ENCODE data around the gene RIN1. TPM values are rescaled to one million over a fixed set of nuclear protein-coding genes. Genes with fewer than 3 reads are reported as not detected.

Gene RIN1
- total and polyA plus RNA-seq, 2 donors (not counting 3 experiments of a cell fraction or from before 2014, with no cell fraction given): 4.4 to 10.2 TPM

DNA sequence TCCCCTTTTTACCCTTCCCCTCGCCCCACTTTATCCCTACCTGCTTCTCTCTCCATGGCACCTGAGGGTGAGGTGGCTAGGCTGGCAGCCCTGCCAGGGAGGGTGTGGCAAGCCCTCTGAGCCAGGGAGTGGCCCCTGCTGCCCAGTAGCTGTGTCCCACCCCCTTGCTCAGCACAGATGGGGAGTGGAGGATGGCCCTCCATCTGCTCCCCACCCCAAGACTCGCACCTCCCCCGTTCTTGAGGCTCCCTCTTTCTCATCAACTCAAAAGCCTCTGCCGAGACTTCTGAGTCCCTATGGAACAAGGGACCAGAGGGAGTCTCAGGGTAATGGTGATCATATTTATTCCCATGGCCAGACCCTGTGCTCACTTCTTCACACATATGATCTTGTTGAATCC lies 42.9 kb downstream of the RIN1 start:
- no peak overlapping the region for H2AFZ ChIP-seq (ENCODE audit: low read depth, low read length)
- peaks cover 3% of the 10 kb centered on the region for H3K79me2 ChIP-seq (ENCODE audit: control insufficient read depth, insufficient read depth, low read length)
- no peak for DNase-seq (ENCODE audit: low read depth, low spot score)
- no peak overlapping the region for H3K4me2 ChIP-seq (ENCODE audit: insufficient read depth, low read length)
- H3K27ac ChIP-seq (ENCODE audit: insufficient read depth, low read depth, low read length): no peak overlapping the region
- H4K20me1 ChIP-seq (replicated peaks; ENCODE audit: control insufficient read depth, extremely low read depth, insufficient read depth, low read length): no peaks in the 10 kb centered on the region
- no peak overlapping the region for H3K9ac ChIP-seq (replicated peaks; ENCODE audit: extremely low read depth, insufficient read depth, low read length)
- TF ChIP-seq FOS (IDR thresholded peaks at IDR 0.05; ENCODE audit: borderline replicate concordance, insufficient read depth, low read length) (no peak), GATA2 (IDR thresholded peaks at IDR 0.05; ENCODE audit: insufficient read depth, insufficient read length, low read depth, low read length) (no peak), MYC (IDR thresholded peaks at IDR 0.05; ENCODE audit: low read depth, low read length) (no peak), JUN (IDR thresholded peaks at IDR 0.05; ENCODE audit: borderline replicate concordance, insufficient read depth, insufficient read length, low read depth) (no peak), POLR2AphosphoS5 (IDR thresholded peaks at IDR 0.05; ENCODE audit: insufficient read depth, low read depth, low read length) (no peak)
- TF ChIP-seq, protein P1, sequence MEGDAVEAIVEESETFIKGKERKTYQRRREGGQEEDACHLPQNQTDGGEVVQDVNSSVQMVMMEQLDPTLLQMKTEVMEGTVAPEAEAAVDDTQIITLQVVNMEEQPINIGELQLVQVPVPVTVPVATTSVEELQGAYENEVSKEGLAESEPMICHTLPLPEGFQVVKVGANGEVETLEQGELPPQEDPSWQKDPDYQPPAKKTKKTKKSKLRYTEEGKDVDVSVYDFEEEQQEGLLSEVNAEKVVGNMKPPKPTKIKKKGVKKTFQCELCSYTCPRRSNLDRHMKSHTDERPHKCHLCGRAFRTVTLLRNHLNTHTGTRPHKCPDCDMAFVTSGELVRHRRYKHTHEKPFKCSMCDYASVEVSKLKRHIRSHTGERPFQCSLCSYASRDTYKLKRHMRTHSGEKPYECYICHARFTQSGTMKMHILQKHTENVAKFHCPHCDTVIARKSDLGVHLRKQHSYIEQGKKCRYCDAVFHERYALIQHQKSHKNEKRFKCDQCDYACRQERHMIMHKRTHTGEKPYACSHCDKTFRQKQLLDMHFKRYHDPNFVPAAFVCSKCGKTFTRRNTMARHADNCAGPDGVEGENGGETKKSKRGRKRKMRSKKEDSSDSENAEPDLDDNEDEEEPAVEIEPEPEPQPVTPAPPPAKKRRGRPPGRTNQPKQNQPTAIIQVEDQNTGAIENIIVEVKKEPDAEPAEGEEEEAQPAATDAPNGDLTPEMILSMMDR (IDR thresholded peaks at IDR 0.05; ENCODE audit: extremely low read depth in 1 of 2, insufficient read depth in 1 of 2, low read depth in 1 of 2, low read length in 2 of 2): no peak
- TF ChIP-seq, protein P2, sequence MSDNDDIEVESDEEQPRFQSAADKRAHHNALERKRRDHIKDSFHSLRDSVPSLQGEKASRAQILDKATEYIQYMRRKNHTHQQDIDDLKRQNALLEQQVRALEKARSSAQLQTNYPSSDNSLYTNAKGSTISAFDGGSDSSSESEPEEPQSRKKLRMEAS (IDR thresholded peaks at IDR 0.05; ENCODE audit: insufficient read depth, insufficient read length): no peak
- H3K4me3 ChIP-seq (replicated peaks in 1 of 3; ENCODE audit: insufficient read depth in 1 of 3, low read depth in 1 of 3, low read length in 3 of 3): no peak overlapping the region
- H3K27me3 ChIP-seq (ENCODE audit: control insufficient read depth in 2 of 2, insufficient read depth in 2 of 2, low read length in 2 of 2): peaks cover 20 to 22% of the 10 kb centered on the region in 2 experiments
- dilution Hi-C loops (cut with MboI; ENCODE audit: extremely low pct_ligation_motif_present, low sequenced_read_pairs) (no loop called here), intact Hi-C loops (cut with micrococcal nuclease) (no loop called here)
- no peaks in the 10 kb centered on the region for H3K36me3 ChIP-seq (ENCODE audit: control insufficient read depth in 2 of 2, extremely low read depth in 1 of 2, insufficient read depth in 2 of 2, low read length in 2 of 2)
- ChIA-PET POLR2A (no interaction called here), CTCF (no interaction called here)
- no TSS peak for BruUV-seq (replicated peaks)
- FAIRE-seq: no peak
- no peaks in the 10 kb centered on the region for H3K9me1 ChIP-seq (replicated peaks; ENCODE audit: control insufficient read depth, extremely low read depth, insufficient read depth, low read length)
- H3K9me3 ChIP-seq (replicated peaks; ENCODE audit: control insufficient read depth, insufficient read depth, low read length): no peaks in the 10 kb centered on the region
- H3K4me1 ChIP-seq (ENCODE audit: control insufficient read depth, extremely low read depth, insufficient read depth, low read length): peaks cover 6% of the 10 kb centered on the region

All from endothelial cell of umbilical vein (primary cell).